Measurements from ENCODE around the gene SLC4A3.
A peak's percentile ranks its signal among the peaks of the same experiment; 100 is the strongest.

SLC4A3 gene, protein sequence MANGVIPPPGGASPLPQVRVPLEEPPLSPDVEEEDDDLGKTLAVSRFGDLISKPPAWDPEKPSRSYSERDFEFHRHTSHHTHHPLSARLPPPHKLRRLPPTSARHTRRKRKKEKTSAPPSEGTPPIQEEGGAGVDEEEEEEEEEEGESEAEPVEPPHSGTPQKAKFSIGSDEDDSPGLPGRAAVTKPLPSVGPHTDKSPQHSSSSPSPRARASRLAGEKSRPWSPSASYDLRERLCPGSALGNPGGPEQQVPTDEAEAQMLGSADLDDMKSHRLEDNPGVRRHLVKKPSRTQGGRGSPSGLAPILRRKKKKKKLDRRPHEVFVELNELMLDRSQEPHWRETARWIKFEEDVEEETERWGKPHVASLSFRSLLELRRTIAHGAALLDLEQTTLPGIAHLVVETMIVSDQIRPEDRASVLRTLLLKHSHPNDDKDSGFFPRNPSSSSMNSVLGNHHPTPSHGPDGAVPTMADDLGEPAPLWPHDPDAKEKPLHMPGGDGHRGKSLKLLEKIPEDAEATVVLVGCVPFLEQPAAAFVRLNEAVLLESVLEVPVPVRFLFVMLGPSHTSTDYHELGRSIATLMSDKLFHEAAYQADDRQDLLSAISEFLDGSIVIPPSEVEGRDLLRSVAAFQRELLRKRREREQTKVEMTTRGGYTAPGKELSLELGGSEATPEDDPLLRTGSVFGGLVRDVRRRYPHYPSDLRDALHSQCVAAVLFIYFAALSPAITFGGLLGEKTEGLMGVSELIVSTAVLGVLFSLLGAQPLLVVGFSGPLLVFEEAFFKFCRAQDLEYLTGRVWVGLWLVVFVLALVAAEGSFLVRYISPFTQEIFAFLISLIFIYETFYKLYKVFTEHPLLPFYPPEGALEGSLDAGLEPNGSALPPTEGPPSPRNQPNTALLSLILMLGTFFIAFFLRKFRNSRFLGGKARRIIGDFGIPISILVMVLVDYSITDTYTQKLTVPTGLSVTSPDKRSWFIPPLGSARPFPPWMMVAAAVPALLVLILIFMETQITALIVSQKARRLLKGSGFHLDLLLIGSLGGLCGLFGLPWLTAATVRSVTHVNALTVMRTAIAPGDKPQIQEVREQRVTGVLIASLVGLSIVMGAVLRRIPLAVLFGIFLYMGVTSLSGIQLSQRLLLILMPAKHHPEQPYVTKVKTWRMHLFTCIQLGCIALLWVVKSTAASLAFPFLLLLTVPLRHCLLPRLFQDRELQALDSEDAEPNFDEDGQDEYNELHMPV

DNA sequence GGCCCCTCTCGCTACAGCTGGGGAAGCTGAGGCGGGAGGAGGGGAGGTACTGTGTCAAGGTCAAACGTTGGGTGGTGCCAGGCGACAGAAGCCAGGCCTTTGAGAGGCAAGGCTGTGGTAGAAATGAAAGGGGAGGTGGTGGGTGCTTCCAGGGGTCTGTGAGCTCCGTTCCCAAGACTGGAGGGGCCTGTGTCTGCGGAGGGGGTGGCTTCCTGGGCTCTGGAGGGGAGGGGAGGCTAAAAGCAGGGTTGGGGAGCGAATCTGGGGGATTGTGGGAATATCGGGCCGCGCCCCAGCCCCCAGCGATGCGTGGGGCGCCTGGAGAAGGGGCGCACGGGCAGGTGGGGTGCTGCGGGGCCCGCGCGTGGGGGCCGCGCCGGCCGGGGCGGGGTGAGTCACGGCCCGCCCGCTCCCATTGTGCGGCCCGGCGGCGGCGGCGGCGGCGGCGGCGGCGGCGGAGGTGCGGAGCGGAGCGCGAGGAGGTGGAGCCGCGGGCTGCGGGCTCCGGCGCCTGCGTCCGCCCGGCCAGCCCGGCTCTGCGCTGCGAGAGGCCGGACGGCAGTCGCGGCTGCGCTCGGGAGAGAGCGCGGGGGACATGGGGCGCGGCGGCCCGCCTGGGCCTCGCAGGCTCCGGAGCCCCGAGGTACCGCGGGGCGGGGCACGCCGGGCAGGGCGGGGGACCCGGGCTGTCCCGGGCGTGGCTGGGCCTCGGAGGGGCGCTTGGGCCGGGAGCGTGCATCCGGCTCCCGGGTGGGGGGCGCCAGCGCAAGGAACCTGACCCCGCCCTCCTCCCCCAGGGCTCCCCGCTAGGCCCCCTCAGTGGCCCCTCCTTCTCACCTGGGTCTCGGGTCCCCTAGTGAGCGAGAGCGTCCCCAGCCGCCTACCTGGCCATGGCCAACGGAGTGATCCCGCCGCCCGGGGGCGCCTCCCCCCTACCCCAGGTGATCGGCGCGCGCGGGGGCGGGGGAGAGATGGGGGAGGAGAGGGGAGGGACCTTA lies at the start of gene SLC4A3:
Gene SLC4A3, plus strand, starts transcription at position 528 of the 998 bp plus-strand sequence. Its CDS starts 363 bp downstream, at position 891.
- peak; percentile 2 for DNase-seq (ENCODE audit: low spot score)

DNA sequence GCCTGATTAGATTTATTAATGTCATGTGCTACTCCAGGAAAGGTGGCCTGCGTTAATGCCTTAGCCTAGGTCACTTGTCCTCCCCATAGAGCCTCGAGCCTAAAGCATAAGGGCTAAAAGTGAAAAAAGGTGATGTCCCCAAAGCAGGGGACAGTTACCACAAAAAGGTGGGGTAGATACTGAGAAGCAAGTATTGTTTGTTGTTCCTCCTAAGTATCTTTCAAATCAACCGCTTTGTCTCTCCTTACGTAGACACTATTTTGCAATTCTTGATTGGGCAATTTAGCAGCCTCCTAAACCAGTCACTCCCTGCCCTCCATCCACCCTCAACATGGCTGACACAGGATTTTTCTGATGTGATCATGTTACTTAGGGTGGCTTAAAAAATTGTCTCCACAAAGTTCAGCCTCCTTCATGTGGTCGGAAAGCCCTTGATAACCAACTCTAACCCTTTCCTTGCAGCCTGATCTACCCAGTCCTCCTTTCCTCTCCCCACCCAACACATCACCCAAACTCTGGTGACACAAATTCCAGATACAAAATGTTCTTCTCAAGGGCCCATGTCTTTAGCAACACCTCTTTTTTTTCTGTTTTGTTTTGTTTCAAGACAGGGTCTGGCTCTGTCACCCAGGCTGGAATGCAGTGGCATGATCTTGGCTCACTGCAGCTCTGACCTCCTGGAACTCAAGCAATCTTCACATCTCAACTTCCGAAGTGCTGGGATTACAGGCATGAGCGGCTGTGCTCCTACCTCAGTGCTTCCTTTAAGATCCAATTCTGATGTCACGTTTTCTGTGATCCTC lies 48.4 kb upstream of the SLC4A3 start:
- no peak for DNase-seq (ENCODE audit: low spot score)

DNA sequence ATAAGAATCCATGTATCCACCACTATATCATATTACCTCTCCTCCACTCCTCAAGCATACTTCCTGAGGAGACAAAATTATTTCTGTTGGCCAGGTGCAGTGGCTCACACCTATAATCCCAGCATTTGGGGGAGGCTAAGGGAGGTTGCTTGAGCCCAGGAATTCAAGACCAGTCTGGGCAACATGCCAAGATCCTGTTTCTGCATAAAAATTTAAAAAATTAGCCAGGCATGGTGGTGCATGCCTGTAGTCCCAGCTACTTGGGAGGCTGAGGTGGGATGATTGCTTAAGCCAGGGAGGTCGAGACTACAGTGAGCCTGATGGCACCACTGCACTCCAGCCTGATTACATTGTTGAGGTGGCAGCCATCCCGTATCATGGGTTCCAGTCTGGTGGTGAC lies 46.1 kb upstream of the SLC4A3 start:
- DNase-seq (ENCODE audit: low spot score) = no peak

DNA sequence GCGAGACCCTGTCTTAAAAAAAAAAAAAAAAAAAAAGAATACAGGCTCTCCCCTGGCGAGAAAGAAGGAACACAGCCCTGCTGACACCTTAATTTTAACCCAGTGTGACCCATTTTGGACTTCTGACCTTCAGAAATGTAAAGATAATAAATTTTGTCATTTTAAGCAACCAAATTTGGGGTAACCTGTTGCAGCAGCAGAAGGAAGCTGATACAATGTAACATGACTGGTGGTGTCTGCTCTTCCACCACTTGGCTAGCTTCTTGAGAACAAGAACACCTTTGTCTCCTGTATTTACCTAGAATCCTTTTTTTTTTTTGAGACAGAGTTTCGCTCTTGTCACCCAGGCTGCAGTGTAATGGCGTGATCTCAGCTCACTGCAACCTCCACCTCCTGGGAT lies 36.3 kb upstream of the SLC4A3 start:
- DNase-seq (ENCODE audit: low spot score) = no peak

DNA sequence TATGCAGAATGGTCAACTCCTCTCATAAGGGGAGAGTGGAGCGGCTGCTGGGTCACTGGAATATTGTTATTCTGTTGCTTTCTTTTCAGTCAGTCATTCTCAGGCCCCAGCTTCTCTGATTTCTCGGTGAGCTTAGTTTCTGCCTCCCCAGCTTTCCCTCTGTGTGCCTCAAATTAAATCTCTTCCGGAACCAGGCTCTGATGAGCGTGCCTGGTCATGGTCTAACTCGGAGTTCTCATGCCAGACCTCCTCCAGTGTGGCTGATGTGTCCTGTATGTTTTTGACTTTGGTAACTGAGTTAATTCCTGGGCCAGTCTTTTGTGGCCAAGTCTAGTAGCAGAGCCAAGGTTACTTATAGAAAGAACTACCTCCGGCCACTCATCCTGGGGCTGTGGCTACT lies 34.7 kb upstream of the SLC4A3 start:
- no peak for DNase-seq (ENCODE audit: low spot score)

DNA sequence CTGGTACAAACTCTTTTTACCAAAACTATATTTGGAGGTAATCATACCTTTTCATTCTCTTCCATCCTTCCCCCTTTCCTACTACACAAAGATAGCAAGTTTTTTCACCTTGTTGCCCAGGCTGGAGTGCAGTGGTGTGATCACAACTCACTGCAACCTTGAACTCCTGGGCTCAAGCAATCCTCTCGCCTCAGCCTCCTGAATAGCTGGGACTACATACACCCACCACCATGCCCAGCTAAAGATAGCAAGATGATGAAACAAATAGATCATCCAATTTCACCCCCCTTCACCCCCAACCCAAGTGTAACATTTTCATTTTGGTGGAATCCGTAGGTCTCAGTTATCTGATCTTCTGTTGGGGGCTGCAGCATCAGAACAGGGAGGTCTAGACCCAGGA lies 34.3 kb upstream of the SLC4A3 start:
- no peak for DNase-seq (ENCODE audit: low spot score)

DNA sequence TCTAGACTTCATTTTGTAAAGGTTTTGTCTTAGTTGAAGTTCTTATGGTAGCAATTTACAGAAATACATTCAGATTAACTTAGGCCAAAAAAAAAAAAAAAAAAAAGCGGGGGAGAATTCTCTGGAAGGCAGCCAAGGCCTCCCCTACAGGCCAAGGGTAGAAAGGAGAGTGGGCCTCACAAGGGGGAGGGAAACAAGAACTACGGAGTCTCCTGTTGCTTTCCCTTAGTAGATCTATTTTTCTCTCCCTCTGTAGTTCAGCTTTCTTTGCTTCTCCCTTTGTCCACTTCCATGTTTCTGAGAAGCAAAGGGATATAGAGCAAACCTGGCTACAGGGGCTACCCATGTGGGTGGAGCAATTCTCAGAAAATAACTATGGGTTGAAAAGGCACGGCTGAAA lies 32.2 kb upstream of the SLC4A3 start:
- DNase-seq (ENCODE audit: low spot score) = no peak

DNA sequence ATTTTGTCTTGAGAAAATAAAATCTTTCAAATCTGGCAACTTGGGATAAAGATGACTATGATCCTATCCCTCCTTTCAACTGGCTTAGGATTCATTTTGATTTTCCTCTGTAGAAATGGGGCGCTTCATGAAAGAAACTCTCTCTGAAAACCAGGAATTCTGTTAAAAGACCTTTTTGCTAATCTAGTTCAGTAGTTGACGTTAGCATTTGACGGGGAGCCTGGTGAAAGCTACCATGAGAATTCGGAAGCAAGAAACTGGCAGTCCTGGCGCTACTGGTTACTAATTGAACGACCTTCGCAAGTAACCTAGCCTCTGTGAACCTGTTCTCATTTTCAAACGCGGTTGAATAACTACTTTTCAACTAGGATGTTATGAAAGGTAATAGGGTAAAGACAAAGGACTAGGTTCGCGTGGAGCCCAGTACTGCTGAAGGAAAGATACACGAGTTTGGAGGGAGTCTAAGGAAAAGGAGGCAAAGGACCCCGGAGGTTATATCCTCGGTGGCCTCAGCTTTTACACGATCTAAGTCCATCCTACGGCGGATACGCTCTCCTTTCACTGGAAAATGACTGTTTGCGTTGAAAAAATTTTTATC lies 30.4 kb upstream of the SLC4A3 start:
- no peak for DNase-seq (ENCODE audit: low spot score)

DNA sequence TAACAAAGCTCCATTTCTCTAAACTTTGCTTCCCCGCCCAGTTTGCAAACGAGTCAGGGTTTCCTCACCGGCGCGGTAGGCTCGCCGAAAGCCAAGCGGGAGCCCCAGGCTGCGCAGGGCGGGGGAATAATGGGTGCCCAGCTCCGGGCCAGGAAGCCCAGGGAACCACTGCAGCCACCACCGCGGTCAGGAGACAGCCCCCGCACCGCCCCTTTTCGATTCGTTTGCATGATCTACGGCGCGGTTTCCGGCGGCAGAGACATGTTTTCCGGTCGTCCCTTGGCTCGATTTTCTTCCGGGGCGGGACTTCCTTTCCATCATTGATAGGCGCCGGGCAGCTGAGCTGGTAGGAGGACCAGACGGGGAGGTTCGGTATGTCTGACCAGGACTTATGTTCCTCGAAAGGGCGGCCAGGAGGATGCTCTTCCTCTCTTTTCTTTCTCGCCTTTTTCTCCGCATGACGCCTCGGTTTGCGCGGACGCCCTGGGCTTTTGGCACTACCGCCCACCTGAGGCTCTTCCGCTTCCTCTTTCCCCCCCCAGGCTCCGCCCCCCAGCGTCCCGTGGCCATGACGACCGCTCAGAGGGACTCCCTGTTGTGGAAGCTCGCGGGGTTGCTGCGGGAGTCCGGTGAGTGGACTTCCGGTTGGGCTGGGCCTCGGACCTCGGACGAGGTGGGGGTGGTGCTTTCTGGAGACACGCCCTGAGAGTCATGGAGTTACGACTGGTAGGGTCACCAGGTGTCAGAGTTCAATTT lies 29.7 kb upstream of the SLC4A3 start, which contains the start of gene STK11IP:
Gene STK11IP, plus strand, starts transcription at position 306 of the 756 bp plus-strand sequence. Its CDS starts 263 bp downstream, at position 569.
- peak; percentile 90 for DNase-seq (ENCODE audit: low spot score)

DNA sequence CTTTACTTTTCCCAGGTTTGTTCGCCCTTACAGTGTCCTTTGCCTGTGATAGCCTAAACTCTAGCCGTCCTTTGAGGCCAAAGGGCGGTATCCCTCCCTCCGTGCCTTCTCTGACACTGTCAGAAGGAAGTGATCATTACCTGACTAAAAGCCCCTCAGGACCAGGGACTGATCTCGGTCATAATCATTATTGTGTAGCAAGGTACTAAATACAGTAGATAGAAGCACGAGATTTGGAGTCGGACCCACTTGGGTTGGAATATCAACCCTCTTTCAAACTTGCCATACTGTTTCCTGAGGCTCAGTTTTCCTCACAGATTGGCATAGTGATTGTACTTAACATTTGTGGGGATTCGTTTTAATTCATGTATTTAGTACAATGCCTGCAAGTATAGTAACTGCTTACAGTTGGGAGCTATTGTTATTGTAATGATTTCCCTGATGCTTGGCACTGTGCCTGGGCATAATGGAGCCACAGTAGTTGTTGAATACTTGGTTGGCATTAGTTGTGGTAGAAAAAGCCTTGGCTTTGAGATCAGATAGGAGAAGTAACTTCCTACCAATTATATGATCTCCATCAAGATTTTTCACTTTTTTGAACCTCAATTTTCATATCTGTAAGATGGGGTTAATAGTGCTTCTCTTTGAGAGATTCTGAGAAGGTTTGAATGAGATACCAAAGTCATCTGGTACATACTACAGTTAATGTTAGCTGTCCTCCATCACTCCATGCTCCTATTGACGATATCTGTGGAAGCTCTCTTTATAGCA lies 28.9 kb upstream of the SLC4A3 start:
- no peak for DNase-seq (ENCODE audit: low spot score)

DNA sequence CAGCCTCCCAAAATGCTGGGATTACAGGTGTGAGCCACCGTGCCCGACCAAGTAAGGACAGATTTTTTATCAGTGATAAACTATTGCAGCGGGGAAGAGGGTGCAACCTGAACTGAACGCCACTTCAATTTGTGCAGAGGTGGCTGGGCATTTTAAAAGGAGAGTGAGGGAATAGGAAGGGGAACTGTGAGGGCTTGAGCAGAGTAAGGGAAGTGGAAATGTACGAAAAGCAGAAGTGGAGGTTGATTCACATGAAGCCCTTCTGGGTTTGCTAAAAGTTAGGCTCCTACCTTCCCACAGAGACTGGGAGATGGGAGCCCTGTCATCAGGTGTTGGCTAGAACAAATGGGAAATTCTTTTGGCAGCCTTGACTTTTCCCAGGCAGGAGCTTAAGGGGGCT lies 23.7 kb upstream of the SLC4A3 start:
- no peak for DNase-seq (ENCODE audit: low spot score)

DNA sequence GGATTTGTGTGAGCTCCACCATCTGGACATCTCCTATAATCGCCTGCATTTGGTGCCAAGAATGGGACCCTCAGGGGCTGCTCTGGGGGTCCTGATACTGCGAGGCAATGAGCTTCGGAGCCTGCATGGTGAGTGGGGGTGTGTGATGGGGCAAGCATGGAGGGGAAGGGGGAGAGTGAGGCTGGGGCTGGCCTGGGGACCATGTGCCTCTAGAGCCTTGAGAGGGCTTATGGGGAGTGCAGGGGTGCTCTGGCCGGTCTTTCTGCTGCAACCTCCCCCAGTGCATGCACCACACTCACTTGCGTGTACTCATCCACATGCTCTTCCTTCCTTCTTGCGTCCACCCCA lies 21.8 kb upstream of the SLC4A3 start:
- no peak for DNase-seq (ENCODE audit: low spot score)

DNA sequence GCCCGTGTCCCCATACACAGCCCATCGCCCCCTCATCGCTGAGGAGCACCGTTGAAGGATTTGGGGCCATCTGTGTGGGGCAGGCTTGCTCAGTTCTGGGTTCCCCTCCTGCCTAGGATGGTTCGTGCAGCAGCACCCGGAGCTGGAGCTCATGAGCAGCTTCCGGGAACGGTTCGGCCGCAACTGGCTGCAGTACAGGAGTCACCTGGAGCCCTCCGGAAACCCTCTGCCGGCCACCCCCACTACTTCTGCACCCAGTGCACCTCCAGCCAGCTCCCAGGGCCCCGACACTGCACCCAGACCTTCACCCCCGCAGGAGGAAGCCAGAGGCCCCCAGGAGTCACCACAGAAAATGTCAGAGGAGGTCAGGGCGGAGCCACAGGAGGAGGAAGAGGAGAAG lies 19.5 kb upstream of the SLC4A3 start:
- no peak for DNase-seq (ENCODE audit: low spot score)

DNA sequence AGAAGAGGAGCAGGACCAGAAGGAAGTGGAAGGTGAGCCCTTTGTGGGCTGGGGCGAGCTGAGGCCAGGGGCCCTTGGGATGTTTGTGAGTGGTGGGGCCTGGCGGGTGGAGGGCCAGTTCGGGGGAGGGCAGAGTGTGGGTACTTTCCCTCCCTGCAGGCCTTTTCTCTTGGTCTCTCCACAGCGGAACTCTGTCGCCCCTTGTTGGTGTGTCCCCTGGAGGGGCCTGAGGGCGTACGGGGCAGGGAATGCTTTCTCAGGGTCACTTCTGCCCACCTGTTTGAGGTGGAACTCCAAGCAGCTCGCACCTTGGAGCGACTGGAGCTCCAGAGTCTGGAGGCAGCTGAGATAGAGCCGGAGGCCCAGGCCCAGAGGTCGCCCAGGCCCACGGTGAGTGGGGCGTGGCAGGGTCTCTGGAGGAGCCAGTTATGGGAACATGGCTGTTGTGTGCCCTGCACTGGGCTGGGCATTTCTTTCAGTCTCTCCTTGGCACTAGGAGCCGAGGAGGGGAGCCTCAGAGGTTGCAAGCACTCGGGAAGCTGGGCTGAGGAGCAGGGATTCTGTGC lies 18.9 kb upstream of the SLC4A3 start:
- DNase-seq (ENCODE audit: low spot score) = no peak

DNA sequence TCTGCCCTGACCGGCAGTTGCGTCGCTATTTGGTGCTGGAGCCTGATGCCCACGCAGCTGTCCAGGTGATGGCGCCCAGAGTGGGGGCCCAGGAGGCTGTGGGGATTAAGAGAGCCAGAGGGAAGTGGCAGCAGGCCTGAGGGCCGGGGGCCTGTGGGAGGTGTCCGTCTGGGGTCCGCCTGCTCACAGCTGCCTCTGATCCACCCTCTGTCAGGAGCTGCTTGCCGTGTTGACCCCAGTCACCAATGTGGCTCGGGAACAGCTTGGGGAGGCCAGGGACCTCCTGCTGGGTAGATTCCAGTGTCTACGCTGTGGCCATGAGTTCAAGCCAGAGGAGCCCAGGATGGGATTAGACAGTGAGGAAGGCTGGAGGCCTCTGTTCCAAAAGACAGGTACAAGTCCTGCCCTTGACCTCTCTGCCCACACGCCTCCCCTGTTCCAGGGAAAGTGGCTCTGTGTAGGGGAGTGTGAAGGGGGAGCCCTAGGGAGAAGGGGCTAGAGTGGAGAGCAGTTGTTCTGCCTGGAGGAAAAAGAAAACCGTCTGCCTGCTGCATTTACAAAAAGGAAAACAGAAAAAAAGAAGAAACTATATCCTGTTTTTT lies 18.2 kb upstream of the SLC4A3 start:
- no peak for DNase-seq (ENCODE audit: low spot score)

DNA sequence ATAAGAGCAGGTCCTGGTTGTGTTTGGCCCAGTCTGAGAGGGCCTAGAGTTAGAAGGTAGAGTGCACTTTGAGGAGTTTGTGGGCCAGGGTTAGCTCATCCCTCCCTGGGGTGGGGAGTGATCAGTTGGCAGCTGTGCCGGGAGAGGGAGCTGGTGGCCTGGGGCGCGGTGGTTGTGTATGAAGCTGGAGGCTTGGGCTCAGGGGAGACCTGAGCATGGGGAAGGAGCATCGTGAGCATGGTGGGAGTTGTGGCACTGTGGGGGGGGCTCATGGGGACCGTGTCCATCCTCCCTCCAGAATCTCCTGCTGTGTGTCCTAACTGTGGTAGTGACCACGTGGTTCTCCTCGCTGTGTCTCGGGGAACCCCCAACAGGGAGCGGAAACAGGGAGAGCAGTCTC lies 16.1 kb upstream of the SLC4A3 start:
- no peak for DNase-seq (ENCODE audit: low spot score)

DNA sequence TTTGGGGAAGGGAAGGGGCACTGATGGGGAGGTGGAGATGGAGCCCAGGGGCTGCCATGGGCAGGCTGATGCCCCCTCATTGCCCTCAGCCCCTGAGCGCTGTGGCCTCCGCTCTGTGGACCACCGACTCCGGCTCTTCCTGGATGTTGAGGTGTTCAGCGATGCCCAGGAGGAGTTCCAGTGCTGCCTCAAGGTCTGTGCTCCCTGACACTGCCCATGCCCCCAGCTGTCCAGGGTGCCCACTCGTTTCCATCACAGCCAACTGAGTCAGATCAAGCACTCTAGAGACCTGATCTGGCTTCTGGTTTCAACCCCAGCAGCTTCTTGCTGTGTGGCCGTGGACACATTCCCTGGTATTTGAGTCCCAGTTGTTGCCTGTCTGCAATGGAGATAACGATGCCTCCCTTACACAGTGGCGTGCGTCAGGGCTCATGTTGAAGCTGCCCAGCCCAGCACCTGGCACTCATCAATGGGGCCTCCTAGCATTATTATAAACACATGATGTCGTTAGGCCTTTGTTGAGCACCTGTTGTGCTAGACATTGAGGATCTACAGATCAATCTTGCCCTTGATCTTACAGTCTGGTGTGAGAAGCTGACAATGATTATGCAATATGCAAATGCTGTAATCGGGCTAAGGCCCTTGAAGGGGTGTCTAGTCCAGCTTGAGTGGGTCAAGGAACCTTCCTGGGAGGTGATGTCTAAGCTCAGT lies 15.4 kb upstream of the SLC4A3 start:
- DNase-seq (ENCODE audit: low spot score) = no peak

Measured in RKO (cell line).